RWPE1 (cell line): ENCODE data around the gene VPS37D.

Experiments used
- CTCF ChIA-PET: fragments of 350-600 bp; sonication (Branson Sonifier 250); formaldehyde crosslinking; extraction: SDS; loops from one replicate; lab custom pipeline; 2021; lab: Yijun Ruan, JAX
- POLR2A ChIA-PET: fragments of 400-600 bp; formaldehyde crosslinking; extraction: SDS; loops from one replicate; lab custom pipeline; 2020; ENCODE audit warnings: antibody characterized with exemption; ENCODE audit not compliant: low non-redundant PET; lab: Yijun Ruan, JAX
- DNase-seq: peaks from one replicate; pipeline ENCODE4 v3.0.0; 2012; ENCODE audit warnings: low spot score
- H3K27ac ChIP-seq: fragments of 450-650 bp; 2 replicates; pipeline ENCODE4 v1.5.1; 2017
- CTCF ChIP-seq: fragments of 450-650 bp; conservative IDR thresholded peaks from 2 replicates; pipeline ENCODE4 v1.5.1; 2017; ENCODE audit warnings: low read depth, mild to moderate bottlenecking

VPS37D gene

DNA sequence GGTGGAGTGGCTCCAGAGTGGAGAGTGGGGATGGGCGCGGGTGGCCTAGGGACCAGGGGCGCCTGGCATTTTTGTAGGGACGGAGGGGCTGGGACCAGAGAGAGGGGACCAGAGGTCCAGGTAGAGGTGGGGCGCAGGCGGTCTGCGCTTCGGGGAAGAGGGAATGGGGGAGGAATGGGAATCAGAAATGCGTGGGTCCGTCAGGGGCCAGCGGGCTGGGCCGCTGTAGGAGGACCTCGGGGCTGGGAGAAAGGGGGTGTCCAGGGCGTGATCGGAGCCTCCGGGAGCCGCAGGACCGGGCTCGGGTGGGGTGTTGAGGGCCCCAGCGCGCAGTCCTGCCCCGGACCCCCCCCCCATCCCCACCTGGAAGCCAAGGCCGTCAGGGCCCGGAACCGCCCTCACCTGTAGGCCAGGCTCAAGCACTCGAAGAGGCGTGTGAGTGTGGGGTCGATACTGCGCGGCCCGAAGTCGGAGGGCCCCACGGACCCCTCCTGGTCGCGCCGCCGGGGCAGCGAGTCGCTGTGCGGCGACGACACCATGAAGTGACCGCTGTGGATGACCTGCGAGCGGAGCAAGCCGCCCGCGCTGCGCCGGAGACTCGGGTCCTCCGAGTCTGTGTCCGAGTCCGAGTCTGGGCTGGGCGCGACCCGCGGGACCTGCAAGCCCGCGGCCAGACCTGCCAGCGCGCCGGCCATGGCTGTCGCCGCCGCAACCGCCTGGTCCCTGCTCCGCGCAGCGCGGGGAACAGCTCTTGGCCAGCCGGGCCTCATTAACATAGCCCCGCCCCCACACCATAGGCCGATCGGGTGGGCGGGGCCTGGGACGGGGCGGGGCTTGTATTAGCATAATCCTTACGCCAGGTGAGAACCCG, 43.6 kb upstream of the VPS37D start, which contains the start of gene MLXIPL:
TSS of gene MLXIPL (minus strand) at position 725 of the 871 bp plus-strand sequence. CDS start at position 695, 30 bp downstream.
- CTCF ChIA-PET: interaction anchor here (0.7 to 1.3 kb wide), 3 partner anchors 17 to 110 kb away, joined by 3 to 5 read pairs (median 5); no protein-coding TSS in a partner anchor
- TF ChIP-seq CTCF: no peak
- peak; percentile 97 for DNase-seq
- peak within 1 kb of the TSS; percentile 69 for H3K27ac ChIP-seq
- POLR2A ChIA-PET: no interaction called here

DNA sequence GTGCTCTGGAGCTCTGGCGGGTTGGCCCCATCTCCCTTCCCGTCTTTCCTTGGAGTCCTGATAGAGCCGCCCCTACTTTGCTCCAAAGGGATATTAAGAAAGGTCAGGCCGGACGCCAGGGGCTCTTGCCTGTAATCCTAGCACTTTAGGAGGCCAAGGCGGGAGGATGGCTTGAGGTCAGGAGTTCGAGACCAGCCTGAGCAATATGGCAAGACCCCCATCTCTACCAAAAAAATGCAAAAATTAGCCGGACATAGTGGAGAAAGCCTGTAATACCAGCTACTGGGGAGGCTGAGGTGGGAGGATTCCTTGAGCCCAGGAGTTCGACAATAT, 43.0 kb upstream of the VPS37D start:
- no peak overlapping the region for H3K27ac ChIP-seq
- CTCF ChIA-PET: interaction anchor here (0.7 to 1.3 kb wide), 3 partner anchors 17 to 110 kb away, joined by 3 to 5 read pairs (median 5); no protein-coding TSS in a partner anchor
- no peak for TF ChIP-seq CTCF
- POLR2A ChIA-PET: no interaction called here
- DNase-seq: no peak

GRCh38 chr7:73625276-73625675, 42.4 kb upstream of the VPS37D start:
- TF ChIP-seq CTCF: no peak
- no peak for DNase-seq
- CTCF ChIA-PET: interaction anchor here (1.2 to 1.3 kb wide), 2 partner anchors 11 to 18 kb away, joined by 4 to 5 read pairs; no protein-coding TSS in a partner anchor
- POLR2A ChIA-PET: no interaction called here
- H3K27ac ChIP-seq: no peak overlapping the region

- CTCF ChIA-PET: interaction anchor here (0.6 to 1.2 kb wide), 4 partner anchors 13 to 58 kb away, joined by 3 to 5 read pairs (median 4); no protein-coding TSS in a partner anchor
- peak overlapping the region; percentile 53 for H3K27ac ChIP-seq
- DNase-seq: no peak
- POLR2A ChIA-PET: no interaction called here
- TF ChIP-seq CTCF: no peak
Observed at GRCh38 chr7:73626814-73627213, 40.8 kb upstream of the VPS37D start.

DNA sequence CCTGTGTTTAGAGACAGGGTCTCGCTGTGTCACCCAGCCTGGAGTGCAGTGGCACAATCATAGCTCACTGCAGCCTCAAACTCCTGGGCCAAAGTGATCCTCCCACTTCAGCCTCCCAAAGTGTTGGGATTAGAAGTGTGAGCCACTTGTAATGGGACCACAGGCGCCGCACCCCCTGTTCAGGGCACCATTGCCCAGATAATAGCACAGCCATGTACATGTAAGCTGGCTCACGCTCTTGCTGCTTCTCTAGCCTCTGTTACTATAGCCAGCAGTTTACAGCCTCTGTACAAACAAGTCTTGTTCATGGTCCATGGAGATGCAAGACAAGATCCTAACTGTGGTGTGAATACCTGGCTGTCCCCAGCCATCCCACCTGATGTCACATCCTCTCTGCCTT, 39.1 kb upstream of the VPS37D start:
- POLR2A ChIA-PET: interaction anchor here (0.6 kb wide), 1 partner anchor 35 kb away, joined by 3 read pairs; no protein-coding TSS in a partner anchor
- no peak for DNase-seq
- H3K27ac ChIP-seq: no peak overlapping the region
- TF ChIP-seq CTCF: no peak
- CTCF ChIA-PET: interaction anchor here (0.6 to 2.0 kb wide), 14 partner anchors 8 to 776 kb away, joined by 3 to 11 read pairs (median 3); partner anchors contain the start of gene VPS37D

DNA sequence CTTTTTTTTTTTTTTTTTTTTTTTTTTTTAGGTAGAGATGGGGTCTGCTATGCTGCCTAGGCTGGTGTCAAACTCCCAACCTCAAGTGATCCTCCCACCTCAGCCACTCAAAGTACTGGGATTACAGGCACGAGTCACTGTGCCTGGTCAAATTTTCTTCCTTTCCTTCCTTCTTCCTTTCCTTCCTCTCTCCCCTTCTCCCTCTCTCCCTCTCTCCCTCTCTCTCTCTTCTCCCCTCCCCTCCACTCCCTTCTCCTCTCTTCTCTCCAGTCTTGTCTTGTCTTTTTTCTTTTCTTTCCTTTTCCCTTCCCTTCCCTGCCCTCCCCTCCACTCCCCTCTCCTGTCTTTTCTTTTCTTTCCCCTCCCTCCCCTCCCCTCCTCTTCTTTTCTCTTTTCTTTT, 36.1 kb upstream of the VPS37D start:
- ChIA-PET CTCF (interaction anchor here (1.0 kb wide), 1 partner anchor 94 kb away, joined by 3 read pairs; no protein-coding TSS in a partner anchor), POLR2A (no interaction called here)
- no peak overlapping the region for H3K27ac ChIP-seq
- no peak for DNase-seq
- no peak for TF ChIP-seq CTCF
